Vagina (tissue), 2 donors: ENCODE data around the gene C6orf47. TPM values are rescaled to one million over a fixed set of nuclear protein-coding genes. Genes with fewer than 3 reads are reported as not detected.

Experiments
- DNase-seq, 2 donors: peaks; one replicate each; pipeline ENCODE4 v3.0.0-alpha.2; 2017; ENCODE audit errors: extremely low spot score in 2 of 2
- H3K27ac ChIP-seq: fragments of 200-600 bp; sonication (generic); one replicate; pipeline ENCODE4 v1.5.1; 2019
- H3K27me3 ChIP-seq: fragments of 200-600 bp; sonication (generic); one replicate; pipeline ENCODE4 v1.5.1; 2019
- H3K36me3 ChIP-seq, 2 donors: fragments of 200-600 bp; sonication (generic); one replicate each; pipeline ENCODE4 v1.5.1; 2017 to 2019
- H3K4me1 ChIP-seq: fragments of 200-600 bp; sonication (generic); one replicate; pipeline ENCODE4 v1.5.1; 2019
- H3K4me3 ChIP-seq, 2 donors: fragments of 200-600 bp; sonication (generic); 1 replicate in 1 of 2; 2 replicates in 1 of 2; pipeline ENCODE4 v1.5.1; 2016 to 2019
- H3K9me3 ChIP-seq: fragments of 200-600 bp; sonication (generic); one replicate; pipeline ENCODE4 v1.5.1; 2019
- POLR2A ChIP-seq, 2 donors: fragments of 450-650 bp; IDR thresholded peaks; one replicate each; pipeline ENCODE4 v1.6.1; 2017; ENCODE audit warnings: antibody characterized with exemption in 2 of 2, mild to moderate bottlenecking in 2 of 2, moderate library complexity in 2 of 2
- POLR2AphosphoS5 ChIP-seq, 2 donors: sonication (generic); formaldehyde crosslinking; IDR thresholded peaks; one replicate each; pipeline ENCODE4 v1.9.0; 2017; ENCODE audit warnings: antibody characterized with exemption in 2 of 2, mild to moderate bottlenecking in 2 of 2, low read depth in 1 of 2; ENCODE audit not compliant: insufficient read depth in 1 of 2
- intact Hi-C: fragments of 100-400 bp; cut with DNase I; formaldehyde crosslinking; loops from one replicate; pipeline ENCODE4 v1.15.1; 2023
- total RNA-seq: library from RNA; depleted of rRNA; stranded (reverse); fragments of >200 nt; gene quantifications from one replicate; pipeline ENCODE4 v1.2.3, GENCODE V29; 2016
- TF ChIP-seq, protein P1 (sequence below), 3 experiments: fragments of 450-650 bp in 2 of 3; fragments of 200-600 bp in 1 of 3; sonication (generic) in 1 of 3; IDR thresholded peaks; one replicate each; pipeline ENCODE4 v1.5.1; 2017 to 2019; ENCODE audit warnings: antibody characterized with exemption in 3 of 3, mild to moderate bottlenecking in 2 of 3, moderate library complexity in 2 of 3

Gene C6orf47
- total RNA-seq, 1 donor from 2014 or later, result 15.2 TPM

DNA sequence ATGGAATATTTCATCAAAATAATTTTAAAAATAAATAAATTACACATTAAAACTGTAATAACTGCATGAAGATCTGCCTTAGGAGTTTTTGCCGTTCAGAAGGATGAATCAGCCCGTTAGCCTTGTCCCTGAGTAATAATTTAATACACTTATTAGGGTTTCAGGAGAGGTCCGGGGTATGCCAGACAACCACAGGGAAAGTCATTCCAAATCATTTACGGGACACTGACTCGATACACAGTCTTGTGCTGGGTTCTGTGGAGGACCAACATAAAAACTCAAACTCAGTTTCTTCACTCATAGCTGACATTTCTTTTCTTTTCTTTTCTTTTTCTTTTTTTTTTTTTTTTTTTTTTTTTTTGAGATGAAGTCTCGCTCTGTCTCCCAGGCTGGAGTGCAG lies 45.4 kb upstream of the C6orf47 start:
- no peaks in the 10 kb centered on the region for H3K27me3 ChIP-seq
- DNase-seq, result no peak
- no peaks in the 10 kb centered on the region for H3K36me3 ChIP-seq
- intact Hi-C loops, result no loop called here
- no peak overlapping the region for H3K4me3 ChIP-seq
- H3K27ac ChIP-seq, result no peak overlapping the region
- TF ChIP-seq POLR2AphosphoS5 (IDR thresholded peaks at IDR 0.05; ENCODE audit: insufficient read depth in 1 of 2, low read depth in 1 of 2) (no peak), POLR2A (IDR thresholded peaks at IDR 0.05) (no peak)
- TF ChIP-seq, protein P1, sequence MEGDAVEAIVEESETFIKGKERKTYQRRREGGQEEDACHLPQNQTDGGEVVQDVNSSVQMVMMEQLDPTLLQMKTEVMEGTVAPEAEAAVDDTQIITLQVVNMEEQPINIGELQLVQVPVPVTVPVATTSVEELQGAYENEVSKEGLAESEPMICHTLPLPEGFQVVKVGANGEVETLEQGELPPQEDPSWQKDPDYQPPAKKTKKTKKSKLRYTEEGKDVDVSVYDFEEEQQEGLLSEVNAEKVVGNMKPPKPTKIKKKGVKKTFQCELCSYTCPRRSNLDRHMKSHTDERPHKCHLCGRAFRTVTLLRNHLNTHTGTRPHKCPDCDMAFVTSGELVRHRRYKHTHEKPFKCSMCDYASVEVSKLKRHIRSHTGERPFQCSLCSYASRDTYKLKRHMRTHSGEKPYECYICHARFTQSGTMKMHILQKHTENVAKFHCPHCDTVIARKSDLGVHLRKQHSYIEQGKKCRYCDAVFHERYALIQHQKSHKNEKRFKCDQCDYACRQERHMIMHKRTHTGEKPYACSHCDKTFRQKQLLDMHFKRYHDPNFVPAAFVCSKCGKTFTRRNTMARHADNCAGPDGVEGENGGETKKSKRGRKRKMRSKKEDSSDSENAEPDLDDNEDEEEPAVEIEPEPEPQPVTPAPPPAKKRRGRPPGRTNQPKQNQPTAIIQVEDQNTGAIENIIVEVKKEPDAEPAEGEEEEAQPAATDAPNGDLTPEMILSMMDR (IDR thresholded peaks at IDR 0.05), result no peak
- no peaks in the 10 kb centered on the region for H3K9me3 ChIP-seq
- peaks cover 20% of the 10 kb centered on the region for H3K4me1 ChIP-seq

- DNase-seq, result peak; percentile 99
- intact Hi-C loops, result no loop called here
- Histone ChIP-seq H3K4me3 (peak within 1 kb of the TSS; percentile 71 to 80), H3K27me3 (no peaks in the 10 kb centered on the region), H3K36me3 (peaks cover 0 to 15% of the 10 kb centered on the region in 2 donors), H3K9me3 (no peaks in the 10 kb centered on the region), H3K27ac (peak within 1 kb of the TSS; percentile 98), H3K4me1 (peaks cover 28% of the 10 kb centered on the region)
- TF ChIP-seq POLR2A (IDR thresholded peaks at IDR 0.05), result peak; percentile 94 to 98
- TF ChIP-seq POLR2AphosphoS5 (IDR thresholded peaks at IDR 0.05; ENCODE audit: insufficient read depth in 1 of 2, low read depth in 1 of 2), result peak; percentile 100
- TF ChIP-seq, protein P1 (IDR thresholded peaks at IDR 0.05), result peak in 1 of 3 experiments; percentile 22
Observed at GRCh38 chr6:31702819-31703716, 42.5 kb upstream of the C6orf47 start, which contains the start of gene ABHD16A. TSS of gene ABHD16A (minus strand) at chr6:31703324. CDS start at chr6:31703281, 43 bp downstream.

- intact Hi-C loops, result no loop called here
- Histone ChIP-seq H3K27ac (peak overlapping the region; percentile 98), H3K27me3 (no peaks in the 10 kb centered on the region), H3K36me3 (peaks cover 0 to 15% of the 10 kb centered on the region in 2 donors), H3K4me1 (peaks cover 28% of the 10 kb centered on the region), H3K4me3 (peak overlapping the region; percentile 71 to 80), H3K9me3 (no peaks in the 10 kb centered on the region)
- no peak for DNase-seq
- TF ChIP-seq POLR2AphosphoS5 (IDR thresholded peaks at IDR 0.05; ENCODE audit: insufficient read depth in 1 of 2, low read depth in 1 of 2), result no peak
- no peak for TF ChIP-seq POLR2A (IDR thresholded peaks at IDR 0.05)
- TF ChIP-seq, protein P1 (IDR thresholded peaks at IDR 0.05), result no peak
Observed at GRCh38 chr6:31702405-31702818, 41.8 kb upstream of the C6orf47 start.

- Histone ChIP-seq H3K27ac (peak overlapping the region; percentile 98), H3K4me3 (peak overlapping the region; percentile 71 to 80), H3K4me1 (peaks cover 28% of the 10 kb centered on the region), H3K9me3 (no peaks in the 10 kb centered on the region), H3K36me3 (peaks cover 0 to 19% of the 10 kb centered on the region in 2 donors), H3K27me3 (no peaks in the 10 kb centered on the region)
- intact Hi-C loops, result loop anchor here (2.0 kb wide), 1 partner anchor 33 kb away; the partner anchor contains the start of gene LY6G5B
- TF ChIP-seq, protein P1 (IDR thresholded peaks at IDR 0.05), result no peak
- no peak for TF ChIP-seq POLR2AphosphoS5 (IDR thresholded peaks at IDR 0.05; ENCODE audit: insufficient read depth in 1 of 2, low read depth in 1 of 2)
- TF ChIP-seq POLR2A (IDR thresholded peaks at IDR 0.05), result no peak
- no peak for DNase-seq
Observed at GRCh38 chr6:31701666-31702404, 41.3 kb upstream of the C6orf47 start.
